Neural progenitor cell (in vitro differentiated cells): ENCODE measurements around the gene HMCN1. TPM values are rescaled to one million over a fixed set of nuclear protein-coding genes. Genes with fewer than 3 reads are reported as not detected.

ENCODE experiments used
- DNase-seq: peaks from one replicate; pipeline ENCODE4 v3.0.0-alpha.2; 2016; ENCODE audit warnings: low spot score
- H2AFZ ChIP-seq: fragments of 200-600 bp; sonication (generic); replicated peaks from 2 replicates; pipeline ENCODE4 v1.6.1; 2016; ENCODE audit warnings: antibody characterized with exemption
- H3F3A ChIP-seq: fragments of 200-600 bp; sonication (generic); 2 replicates; pipeline ENCODE4 v1.6.1; 2016; ENCODE audit warnings: antibody characterized with exemption, low read depth
- H3K27ac ChIP-seq: fragments of 200-600 bp; sonication (generic); 2 replicates; pipeline ENCODE4 v1.5.1; 2016; ENCODE audit warnings: mild to moderate bottlenecking
- H3K27me3 ChIP-seq: fragments of 200-600 bp; sonication (generic); 2 replicates; pipeline ENCODE4 v1.6.1; 2016; ENCODE audit warnings: mild to moderate bottlenecking, moderate library complexity
- H3K36me3 ChIP-seq: fragments of 200-600 bp; sonication (generic); 2 replicates; pipeline ENCODE4 v1.5.1; 2016
- H3K4me1 ChIP-seq: fragments of 200-600 bp; sonication (generic); 2 replicates; pipeline ENCODE4 v1.6.1; 2016; ENCODE audit warnings: mixed run types
- H3K4me2 ChIP-seq: fragments of 200-600 bp; sonication (generic); 2 replicates; pipeline ENCODE4 v1.6.1; 2016
- H3K4me3 ChIP-seq: fragments of 200-600 bp; sonication (generic); 2 replicates; pipeline ENCODE4 v1.5.1; 2016
- H3K79me2 ChIP-seq: fragments of 200-600 bp; sonication (generic); 2 replicates; pipeline ENCODE4 v1.6.1; 2016; ENCODE audit warnings: low read depth
- H3K9ac ChIP-seq: fragments of 200-600 bp; sonication (generic); 2 replicates; pipeline ENCODE4 v1.6.1; 2016
- H3K9me3 ChIP-seq: fragments of 200-600 bp; sonication (generic); 2 replicates; pipeline ENCODE4 v1.5.1; 2016; ENCODE audit warnings: low read depth
- H4K20me1 ChIP-seq: fragments of 200-600 bp; sonication (generic); 2 replicates; pipeline ENCODE4 v1.6.1; 2016; ENCODE audit warnings: low read depth
- H3K27ac Mint-ChIP-seq: 3 replicates; pipeline ENCODE4 v1.8.0; 2021; ENCODE audit warnings: mixed read lengths
- H3K27me3 Mint-ChIP-seq: 2 replicates; pipeline ENCODE4 v1.8.0; 2022; ENCODE audit warnings: low read depth, mild to moderate bottlenecking, inconsistent platforms, moderate library complexity, mixed read lengths; ENCODE audit not compliant: insufficient read depth
- H3K36me3 Mint-ChIP-seq: 3 replicates; pipeline ENCODE4 v1.8.0; 2021; ENCODE audit warnings: mixed read lengths
- H3K4me1 Mint-ChIP-seq: 3 replicates; pipeline ENCODE4 v1.8.0; 2021; ENCODE audit warnings: mixed read lengths
- H3K4me3 Mint-ChIP-seq: 3 replicates; pipeline ENCODE4 v1.8.0; 2021; ENCODE audit warnings: mild to moderate bottlenecking, moderate library complexity, mixed read lengths
- H3K9me3 Mint-ChIP-seq: 3 replicates; pipeline ENCODE4 v1.8.0; 2020; ENCODE audit warnings: mixed read lengths
- EZH2 ChIP-seq: fragments of 200-600 bp; sonication (generic); IDR thresholded peaks from 2 replicates; pipeline ENCODE4 v1.6.1; 2017; ENCODE audit warnings: antibody characterized with exemption, mild to moderate bottlenecking, moderate library complexity
- EZH2phosphoT487 ChIP-seq: fragments of 200-600 bp; sonication (generic); IDR thresholded peaks from 2 replicates; pipeline ENCODE4 v1.6.1; 2017; ENCODE audit warnings: antibody characterized with exemption
- total RNA-seq: library from RNA; depleted of rRNA; stranded (reverse); fragments of >200 nt; gene quantifications from 2 replicates; pipeline ENCODE4 v1.2.3, GENCODE V29; 2015; ENCODE audit warnings: low replicate concordance
- TF ChIP-seq, protein P1 (sequence below): fragments of 200-600 bp; sonication (generic); IDR thresholded peaks from 2 replicates; pipeline ENCODE4 v1.5.1; 2017; ENCODE audit warnings: antibody characterized with exemption, mild to moderate bottlenecking

HMCN1 gene
- total RNA-seq, 1 donor from 2014 or later: 26.4 TPM

- H4K20me1 ChIP-seq: no peaks in the 10 kb centered on the region
- H2AFZ ChIP-seq: no peak overlapping the region
- H3K9me3 ChIP-seq: no peaks in the 10 kb centered on the region
- H3K9ac ChIP-seq: no peak overlapping the region
- no peaks in the 10 kb centered on the region for H3K27me3 ChIP-seq
- no peaks in the 10 kb centered on the region for H3F3A ChIP-seq
- no peak overlapping the region for H3K4me2 ChIP-seq
- H3K4me3 Mint-ChIP-seq: no peak overlapping the region
- no peaks in the 10 kb centered on the region for H3K4me1 ChIP-seq
- H3K27me3 Mint-ChIP-seq: no peaks in the 10 kb centered on the region
- no peaks in the 10 kb centered on the region for H3K79me2 ChIP-seq
- no peak for DNase-seq
- H3K36me3 ChIP-seq: no peaks in the 10 kb centered on the region
- H3K4me1 Mint-ChIP-seq: no peaks in the 10 kb centered on the region
- no peaks in the 10 kb centered on the region for H3K36me3 Mint-ChIP-seq
- H3K9me3 Mint-ChIP-seq: no peaks in the 10 kb centered on the region
- no peak overlapping the region for H3K27ac ChIP-seq
- TF ChIP-seq, protein P1, sequence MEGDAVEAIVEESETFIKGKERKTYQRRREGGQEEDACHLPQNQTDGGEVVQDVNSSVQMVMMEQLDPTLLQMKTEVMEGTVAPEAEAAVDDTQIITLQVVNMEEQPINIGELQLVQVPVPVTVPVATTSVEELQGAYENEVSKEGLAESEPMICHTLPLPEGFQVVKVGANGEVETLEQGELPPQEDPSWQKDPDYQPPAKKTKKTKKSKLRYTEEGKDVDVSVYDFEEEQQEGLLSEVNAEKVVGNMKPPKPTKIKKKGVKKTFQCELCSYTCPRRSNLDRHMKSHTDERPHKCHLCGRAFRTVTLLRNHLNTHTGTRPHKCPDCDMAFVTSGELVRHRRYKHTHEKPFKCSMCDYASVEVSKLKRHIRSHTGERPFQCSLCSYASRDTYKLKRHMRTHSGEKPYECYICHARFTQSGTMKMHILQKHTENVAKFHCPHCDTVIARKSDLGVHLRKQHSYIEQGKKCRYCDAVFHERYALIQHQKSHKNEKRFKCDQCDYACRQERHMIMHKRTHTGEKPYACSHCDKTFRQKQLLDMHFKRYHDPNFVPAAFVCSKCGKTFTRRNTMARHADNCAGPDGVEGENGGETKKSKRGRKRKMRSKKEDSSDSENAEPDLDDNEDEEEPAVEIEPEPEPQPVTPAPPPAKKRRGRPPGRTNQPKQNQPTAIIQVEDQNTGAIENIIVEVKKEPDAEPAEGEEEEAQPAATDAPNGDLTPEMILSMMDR: no peak
- TF ChIP-seq EZH2: no peak
- no peak for TF ChIP-seq EZH2phosphoT487
- no peak overlapping the region for H3K4me3 ChIP-seq
- H3K27ac Mint-ChIP-seq: no peak overlapping the region
Observed at GRCh38 chr1:186057086-186057485, 322.9 kb downstream of the HMCN1 start.

DNA sequence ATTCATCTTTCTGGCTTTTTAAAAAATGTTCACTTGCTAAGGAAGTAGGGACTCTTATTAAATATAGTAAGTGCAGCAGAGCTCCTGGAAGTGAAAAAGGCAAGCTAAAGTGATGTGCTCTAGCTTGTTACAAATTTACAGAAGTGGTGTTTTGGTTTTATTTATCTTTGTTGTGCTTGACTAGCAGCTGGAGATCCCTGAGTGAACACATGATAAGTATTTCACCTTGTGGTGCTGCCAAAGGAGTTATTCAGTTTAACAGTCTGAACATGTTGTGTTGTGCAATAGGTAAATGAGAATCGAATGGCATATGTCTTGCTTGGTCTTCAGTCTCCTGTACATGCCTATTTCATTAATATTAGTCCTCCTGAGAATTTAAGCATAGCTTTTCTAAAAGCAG, 325.1 kb downstream of the HMCN1 start:
- H3K4me1 ChIP-seq: no peaks in the 10 kb centered on the region
- H3K27ac ChIP-seq: no peak overlapping the region
- H3K9ac ChIP-seq: no peak overlapping the region
- no peak for DNase-seq
- TF ChIP-seq, protein P1: no peak
- TF ChIP-seq EZH2 (no peak), EZH2phosphoT487 (no peak)
- Mint-ChIP-seq H3K9me3 (no peaks in the 10 kb centered on the region), H3K27ac (no peak overlapping the region), H3K4me1 (no peaks in the 10 kb centered on the region), H3K27me3 (no peaks in the 10 kb centered on the region), H3K4me3 (no peak overlapping the region), H3K36me3 (no peaks in the 10 kb centered on the region)
- no peak overlapping the region for H2AFZ ChIP-seq
- no peaks in the 10 kb centered on the region for H3K36me3 ChIP-seq
- H3F3A ChIP-seq: no peaks in the 10 kb centered on the region
- H3K4me3 ChIP-seq: no peak overlapping the region
- H4K20me1 ChIP-seq: no peaks in the 10 kb centered on the region
- no peaks in the 10 kb centered on the region for H3K27me3 ChIP-seq
- H3K79me2 ChIP-seq: no peaks in the 10 kb centered on the region
- no peaks in the 10 kb centered on the region for H3K9me3 ChIP-seq
- H3K4me2 ChIP-seq: no peak overlapping the region

DNA sequence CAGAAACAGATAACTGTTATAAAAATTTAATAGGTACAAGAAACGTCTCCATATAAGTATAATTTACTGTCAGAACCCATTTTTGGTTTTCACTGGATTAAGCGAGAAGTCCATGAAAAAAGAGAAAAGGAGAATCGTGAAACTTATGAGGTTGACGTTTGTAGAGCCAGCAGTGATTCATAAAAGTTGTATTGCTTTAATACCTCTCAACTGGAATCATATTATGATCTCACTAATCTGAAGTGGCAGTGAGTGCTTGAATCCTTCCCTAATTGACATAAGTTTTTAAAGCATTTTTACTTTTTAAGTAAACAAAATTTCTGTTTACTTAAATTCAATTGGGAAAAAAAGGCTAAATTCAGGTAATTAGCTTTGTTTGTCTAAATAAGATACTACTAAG, 325.6 kb downstream of the HMCN1 start:
- no peaks in the 10 kb centered on the region for H3K9me3 ChIP-seq
- H3F3A ChIP-seq: no peaks in the 10 kb centered on the region
- no peak overlapping the region for H3K9ac ChIP-seq
- no peaks in the 10 kb centered on the region for H3K27me3 Mint-ChIP-seq
- H4K20me1 ChIP-seq: no peaks in the 10 kb centered on the region
- H3K4me1 Mint-ChIP-seq: no peaks in the 10 kb centered on the region
- H3K79me2 ChIP-seq: no peaks in the 10 kb centered on the region
- H3K4me1 ChIP-seq: no peaks in the 10 kb centered on the region
- no peaks in the 10 kb centered on the region for H3K36me3 ChIP-seq
- H3K27ac Mint-ChIP-seq: no peak overlapping the region
- H3K4me3 ChIP-seq: no peak overlapping the region
- TF ChIP-seq, protein P1: no peak
- TF ChIP-seq EZH2phosphoT487: no peak
- TF ChIP-seq EZH2: no peak
- no peak overlapping the region for H3K4me3 Mint-ChIP-seq
- no peaks in the 10 kb centered on the region for H3K27me3 ChIP-seq
- H3K4me2 ChIP-seq: no peak overlapping the region
- H3K27ac ChIP-seq: no peak overlapping the region
- no peak overlapping the region for H2AFZ ChIP-seq
- no peak for DNase-seq
- H3K36me3 Mint-ChIP-seq: no peaks in the 10 kb centered on the region
- H3K9me3 Mint-ChIP-seq: no peaks in the 10 kb centered on the region
